Cerebellar nuclear complex (tissue), 1 donor: Measurements from ENCODE around the gene CD274.

ENCODE experiments used
- DNase-seq, 2 experiments: peaks; one replicate each; lab custom pipeline; 2025; lab: John Stamatoyannopoulos, UW

Gene CD274

DNA sequence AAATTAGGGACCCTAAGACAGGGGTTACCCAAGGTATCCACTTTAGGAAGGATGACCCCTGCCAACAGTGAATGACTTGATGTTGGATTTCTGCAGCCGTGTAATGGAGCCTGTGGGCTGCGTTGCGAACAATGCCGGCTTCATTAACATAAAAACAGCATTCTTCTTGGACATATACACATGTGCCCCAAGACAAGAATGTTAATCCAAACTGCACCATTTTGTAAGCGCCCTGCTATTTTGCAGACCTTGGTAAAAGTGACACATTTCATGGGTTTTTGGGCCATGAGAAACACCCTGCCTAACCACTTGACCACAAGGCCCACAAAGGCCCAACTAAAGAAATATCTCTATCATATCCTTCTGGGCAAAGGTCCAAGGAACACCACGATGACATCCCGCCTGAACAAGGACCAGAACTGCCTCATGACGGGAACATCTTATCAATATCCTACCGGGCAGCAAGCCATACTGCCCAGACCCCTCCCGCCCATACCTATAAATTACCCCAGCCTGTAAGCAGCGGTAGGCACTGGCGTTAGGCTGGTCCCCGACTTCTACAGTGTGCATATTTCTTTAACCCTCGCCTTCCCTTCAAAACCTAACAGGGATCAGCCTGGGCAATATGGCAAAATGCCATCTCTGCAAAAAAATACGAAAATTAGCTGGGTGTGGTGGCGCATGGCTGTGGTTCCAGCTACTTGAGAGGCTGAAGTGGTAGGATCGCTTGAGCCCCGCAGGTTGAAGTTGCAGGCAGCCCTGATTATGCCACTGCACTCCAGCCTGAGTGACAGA is 50.3 kb downstream of the CD274 start:
- no peak for DNase-seq

DNA sequence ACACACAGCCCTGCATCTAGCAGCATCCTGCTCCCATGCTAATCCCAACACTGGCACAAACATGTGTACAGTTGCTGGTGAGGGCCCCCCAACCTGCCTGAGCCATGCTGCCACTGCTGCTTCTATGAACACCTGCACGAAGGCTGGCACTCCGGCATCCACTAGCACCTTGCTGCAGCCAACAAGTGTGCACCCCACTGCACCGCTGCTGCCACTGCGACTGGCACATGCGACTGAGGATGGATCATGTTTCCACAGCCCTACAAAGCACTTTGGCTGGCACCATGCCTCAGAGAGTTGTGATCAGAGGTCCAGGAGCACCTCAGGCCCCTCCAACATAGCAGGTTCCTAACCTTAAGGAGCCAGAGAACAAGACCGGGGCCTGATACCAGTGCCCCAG is 52.2 kb downstream of the CD274 start:
- DNase-seq = no peak

DNA sequence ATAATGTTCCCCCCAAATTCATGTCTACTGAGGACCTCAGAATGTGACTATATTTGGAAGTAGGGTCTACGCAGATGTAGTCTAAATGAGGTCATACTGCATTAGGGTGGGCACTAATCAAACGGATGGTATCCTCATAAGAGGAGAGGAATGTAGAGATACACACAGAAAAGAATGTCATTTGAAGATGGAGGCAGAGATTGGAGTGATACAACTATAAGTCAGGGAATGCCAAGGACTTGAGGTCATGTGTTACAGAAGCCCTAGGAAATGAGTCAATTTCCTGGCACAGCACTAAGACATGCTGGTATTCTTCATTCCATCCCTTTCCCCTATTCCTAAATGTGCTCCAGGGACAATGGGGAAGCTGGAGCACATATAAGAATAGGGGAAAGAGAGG is 59.2 kb downstream of the CD274 start:
- no peak for DNase-seq

DNA sequence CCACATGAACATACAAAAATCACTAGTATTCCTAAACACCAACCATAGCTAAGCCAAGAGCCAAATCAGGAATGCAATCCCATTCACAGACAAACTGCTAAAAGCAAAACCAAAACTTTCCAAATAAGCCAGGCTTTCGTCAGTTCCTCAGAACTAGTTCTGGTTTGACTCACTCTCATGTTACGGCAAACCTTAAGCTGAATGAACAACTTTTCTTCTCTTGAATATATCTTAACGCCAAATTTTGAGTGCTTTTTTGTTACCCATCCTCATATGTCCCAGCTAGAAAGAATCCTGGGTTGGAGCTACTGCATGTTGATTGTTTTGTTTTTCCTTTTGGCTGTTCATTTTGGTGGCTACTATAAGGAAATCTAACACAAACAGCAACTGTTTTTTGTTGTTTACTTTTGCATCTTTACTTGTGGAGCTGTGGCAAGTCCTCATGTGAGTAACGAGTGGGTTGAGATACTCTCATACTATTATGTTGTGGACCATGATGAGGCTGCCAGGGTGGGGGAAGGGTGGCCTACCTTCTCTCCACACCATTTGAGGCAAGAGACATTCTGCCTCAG is 60.1 kb downstream of the CD274 start, which contains the start of gene PDCD1LG2:
Gene PDCD1LG2, plus strand, starts transcription at position 172 of the 572 bp plus-strand sequence. CDS start 12,016 bp downstream, outside the sequence.
- DNase-seq = no peak

DNA sequence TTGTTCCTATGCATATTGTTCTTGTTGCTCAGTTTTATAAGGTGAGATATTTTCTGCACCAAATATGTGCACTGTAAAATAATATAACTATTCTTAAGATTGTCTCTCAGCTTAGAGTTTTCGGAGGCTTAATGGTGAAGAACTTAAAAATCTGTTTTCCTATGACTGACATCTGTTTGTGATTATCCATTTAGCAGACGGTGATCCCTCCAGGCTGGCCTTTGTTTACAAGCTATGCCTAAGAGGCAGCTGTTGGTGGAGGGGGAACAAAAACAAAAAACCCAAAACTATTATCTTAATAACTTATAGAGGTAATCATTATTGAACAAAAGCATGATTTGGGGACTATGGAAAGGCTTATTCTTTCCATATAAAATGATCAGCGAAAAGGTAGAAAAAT is 60.6 kb downstream of the CD274 start:
- no peak for DNase-seq

DNA sequence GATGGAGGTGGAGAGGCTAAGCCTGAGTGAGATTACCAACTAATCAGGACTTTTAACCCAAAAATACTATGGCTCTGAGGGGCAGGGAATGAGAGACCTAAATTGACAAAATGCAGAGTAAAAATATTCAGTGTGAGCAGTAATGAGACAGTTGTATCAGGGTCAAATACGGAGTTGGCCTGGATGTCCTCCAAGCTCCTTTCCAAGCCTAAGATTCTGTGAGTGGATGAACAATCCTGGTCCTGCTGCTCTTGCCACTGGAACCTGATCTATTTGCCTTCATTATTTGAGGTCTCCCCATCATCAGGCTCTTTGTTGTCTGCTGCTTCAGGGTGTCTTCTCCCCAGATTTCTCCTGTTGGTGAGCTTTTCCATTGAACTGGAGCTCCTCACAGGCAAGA is 61.1 kb downstream of the CD274 start:
- DNase-seq = no peak

DNA sequence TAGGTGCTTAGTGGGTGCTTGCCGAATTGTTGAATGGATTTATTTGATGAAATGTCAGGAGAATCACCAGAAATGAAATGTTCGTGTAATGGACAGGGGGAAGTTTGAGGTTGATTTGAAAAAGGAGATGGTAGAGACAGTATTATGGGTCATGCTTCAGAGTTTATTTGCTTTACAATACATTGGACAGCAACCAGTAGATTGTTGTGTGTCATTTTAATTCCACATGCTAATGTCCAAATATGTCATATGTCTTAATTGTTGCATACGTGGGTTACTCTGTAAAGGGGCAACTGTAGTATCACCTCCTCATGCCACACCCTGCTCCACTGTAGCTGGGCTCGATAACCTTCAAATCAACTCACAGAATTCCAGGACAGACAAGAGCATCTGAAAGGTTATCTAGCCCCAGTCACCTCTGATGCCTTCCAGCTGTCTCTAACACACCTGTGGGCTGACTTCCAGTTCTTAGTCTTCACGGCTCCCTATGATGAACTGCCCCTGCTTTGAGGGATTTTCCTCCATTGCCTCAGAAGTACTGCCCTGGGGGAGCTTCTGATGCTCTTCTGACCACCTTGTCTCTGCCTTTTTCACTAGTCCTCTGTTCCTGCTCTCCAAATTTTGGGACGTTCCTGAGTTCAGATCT is 61.7 kb downstream of the CD274 start:
- DNase-seq = no peak

DNA sequence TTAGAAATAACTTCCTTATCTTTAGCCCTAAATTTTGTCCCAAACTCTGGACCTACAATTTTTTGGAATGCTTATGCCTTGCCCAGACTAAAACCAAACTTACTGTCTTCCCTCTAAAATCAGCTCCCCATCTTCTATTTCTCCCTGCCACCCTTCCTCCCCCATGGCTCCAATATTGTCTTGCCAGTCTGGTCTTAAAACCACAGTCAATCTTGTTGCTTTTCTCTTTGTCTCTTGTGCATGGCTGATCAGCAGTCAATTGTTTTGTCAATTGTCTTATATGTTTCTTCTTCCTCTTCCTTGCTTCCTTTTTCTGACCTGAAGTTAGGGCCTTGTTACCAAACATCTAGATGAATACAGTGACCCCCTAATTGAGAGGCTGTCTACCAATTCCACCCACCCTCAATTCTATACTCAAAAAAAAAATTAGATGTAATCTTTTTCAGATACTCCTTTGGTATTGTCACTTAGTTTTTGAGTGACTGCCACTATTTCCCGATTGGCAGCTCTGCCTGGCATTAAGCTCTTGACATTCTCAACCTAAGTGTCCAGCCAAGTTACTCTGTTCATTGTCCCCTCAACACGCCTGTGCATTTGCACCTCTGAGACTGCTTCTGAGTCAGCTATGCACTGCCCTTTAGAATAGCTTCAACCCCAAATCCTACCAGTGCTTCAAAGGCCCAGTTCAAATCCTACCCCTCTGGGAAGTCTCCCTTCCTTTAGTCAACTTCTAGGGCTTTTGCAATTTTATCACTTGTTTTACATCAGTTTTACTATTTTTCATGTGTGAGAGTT is 62.5 kb downstream of the CD274 start:
- no peak for DNase-seq

DNA sequence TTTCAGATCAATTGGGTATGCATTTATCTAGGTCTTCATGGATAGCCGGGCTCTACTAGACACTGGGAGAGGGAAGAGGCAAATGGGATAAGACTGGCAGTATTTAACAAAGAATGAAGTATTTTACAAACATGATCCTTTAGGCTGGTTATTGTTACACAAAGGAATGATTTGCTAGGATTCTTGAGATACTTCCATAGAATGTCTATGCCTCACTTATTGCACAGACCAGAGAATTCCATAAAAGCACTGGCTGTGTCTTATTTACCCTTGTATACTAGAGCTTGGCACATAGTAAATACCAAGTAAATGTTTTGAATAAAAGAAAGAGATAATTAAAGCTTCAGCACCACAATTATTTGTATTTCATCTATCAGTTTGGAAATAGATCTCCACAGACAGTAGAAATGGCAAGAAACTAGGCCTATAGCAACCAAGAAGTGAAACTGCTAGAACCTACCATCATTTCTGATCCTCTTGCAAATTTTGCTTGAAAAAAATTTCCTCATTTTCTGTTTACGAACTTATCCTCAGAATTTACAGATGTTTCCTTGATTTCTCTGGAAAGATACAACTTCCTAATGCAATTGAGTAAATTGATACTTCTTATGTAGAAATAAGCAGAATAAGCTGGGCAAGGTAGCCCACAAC is 63.7 kb downstream of the CD274 start:
- DNase-seq = no peak

DNA sequence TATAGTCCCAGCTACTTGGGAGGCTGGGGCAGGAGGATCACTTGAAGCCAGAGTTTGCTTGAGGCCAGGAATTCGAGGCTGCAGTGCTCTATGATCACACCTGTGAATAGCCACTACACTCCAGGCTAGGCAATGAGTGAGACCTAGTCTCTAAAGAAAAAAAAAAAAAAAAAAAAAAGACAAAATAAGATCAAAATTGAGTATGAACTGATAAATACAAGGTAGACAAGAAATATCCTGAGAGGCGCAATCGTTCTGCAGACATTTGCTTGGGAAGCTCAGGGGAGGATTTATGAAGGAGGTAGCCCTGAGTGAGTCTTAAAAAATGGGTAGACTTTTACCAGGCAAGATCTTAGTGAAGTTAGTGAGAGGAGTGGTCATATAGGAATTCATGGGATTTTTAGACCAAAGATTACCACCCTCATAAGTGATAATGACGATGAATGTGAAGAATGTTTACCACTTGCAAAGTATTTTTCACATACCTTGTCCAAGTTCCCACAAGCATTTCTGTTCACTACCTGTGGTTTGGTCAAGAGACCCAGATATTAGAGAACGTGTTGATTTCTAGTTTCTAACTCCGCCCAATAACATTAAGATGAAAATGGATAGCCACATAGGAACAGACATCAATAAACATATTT is 64.4 kb downstream of the CD274 start:
- no peak for DNase-seq

DNA sequence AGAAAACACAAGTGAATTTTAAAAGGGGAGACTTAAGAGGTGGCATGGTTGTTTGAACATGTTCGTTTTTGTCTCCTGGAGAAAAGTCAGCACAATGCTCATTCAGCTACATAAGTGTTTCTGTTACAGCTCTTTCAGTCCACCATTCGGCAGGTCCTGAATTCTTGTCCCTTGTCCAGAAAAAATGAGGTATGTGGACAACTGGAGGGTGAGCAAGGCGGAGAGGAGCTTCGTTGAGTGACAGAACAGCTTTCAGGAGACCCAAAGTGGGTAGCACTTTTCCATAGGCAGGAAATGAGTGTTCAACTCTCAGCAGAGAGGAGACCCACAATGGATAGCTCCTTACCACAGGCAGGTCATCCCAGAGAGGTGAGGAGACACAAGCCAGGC is 64.9 kb downstream of the CD274 start:
- no peak for DNase-seq

DNA sequence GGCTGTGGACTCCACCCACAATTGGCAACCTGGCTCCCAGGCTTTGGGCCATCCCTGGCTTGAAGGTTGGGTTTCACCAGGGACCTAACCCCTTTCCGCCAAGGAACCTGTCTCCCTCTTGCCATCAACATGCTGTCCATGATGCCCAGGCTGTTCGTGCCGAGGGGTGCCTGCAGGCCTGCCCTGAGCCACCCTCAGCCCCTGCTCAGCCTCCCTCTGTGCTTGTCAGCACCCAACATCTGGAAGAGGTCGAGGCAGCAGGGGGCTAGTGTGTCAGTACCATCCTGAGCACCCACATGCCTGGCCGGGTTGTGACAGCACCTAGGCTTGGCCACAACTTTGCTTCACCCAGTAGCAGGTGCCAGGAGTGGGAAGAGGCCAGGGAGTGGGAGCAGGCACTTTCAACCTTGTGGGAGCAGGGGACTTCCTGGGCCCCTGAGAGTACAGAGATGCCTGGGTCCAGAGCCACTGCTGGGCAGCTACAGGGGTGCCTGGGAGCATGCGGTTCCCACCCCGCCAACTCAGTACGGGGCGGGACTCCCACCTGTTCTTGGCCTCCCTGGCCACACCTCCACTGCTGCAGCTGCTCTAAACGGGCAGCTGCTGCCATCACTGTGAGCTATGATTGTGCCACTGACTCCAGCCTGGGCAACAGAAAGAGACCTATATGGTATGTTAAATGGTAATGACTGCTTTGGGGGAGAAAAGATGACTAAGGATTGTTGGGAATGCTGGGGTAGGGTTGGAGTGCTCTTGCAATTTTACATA is 66.3 kb downstream of the CD274 start:
- no peak for DNase-seq

DNA sequence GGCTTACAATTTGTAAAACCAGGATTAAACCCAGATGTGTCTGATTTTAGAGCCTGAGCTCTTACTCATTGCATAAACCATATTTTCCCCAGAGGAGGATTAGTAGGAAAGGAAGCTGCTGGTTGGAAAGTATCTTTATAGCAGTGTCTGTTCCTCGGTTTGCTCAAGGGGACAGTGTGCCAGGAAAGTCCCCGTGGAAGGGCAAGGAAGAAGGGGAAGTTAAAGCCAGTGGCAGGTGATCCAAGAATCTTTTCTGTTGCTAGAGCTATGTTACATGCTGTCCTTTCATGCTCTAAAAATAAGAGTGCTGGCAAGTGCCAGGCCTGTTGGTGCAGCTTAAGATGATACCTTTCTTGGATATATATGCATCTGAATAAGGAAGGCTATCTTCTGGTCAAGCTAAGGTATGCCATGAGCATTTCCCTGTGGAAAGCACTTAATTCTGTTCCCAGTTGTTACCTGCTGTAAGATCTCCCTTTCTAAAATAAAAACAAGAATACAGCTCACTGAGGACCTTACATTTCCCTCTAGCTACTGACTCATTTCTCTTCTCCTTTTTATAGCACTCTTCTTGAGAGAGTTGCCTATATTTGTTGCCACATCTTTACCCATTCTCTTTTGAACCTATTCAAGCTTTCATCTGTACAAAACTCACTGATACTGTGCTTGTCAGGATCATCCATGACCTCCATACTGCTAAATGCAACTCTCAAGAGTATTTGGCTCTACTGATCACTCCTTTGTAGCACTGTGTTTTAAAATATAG is 68.0 kb downstream of the CD274 start:
- no peak for DNase-seq

DNA sequence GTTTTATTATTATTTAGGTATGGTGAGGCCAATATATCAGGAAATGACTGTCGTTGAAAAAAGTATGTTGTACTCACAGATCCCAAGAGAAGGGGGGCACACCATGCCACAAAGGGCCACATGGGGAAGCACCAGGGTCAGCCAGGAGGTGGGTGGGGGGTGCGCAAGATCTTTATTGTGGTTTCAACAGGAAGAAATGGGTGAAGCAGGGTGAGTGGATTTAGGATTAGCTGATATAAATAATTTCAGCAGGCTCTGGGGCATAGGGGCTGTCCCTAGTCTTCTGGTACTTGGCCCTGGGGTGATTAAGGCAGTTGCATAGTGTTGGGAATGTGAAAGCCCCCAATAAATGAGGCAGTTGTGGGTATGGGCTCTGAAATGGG is 68.6 kb downstream of the CD274 start:
- no peak for DNase-seq
